ENCODE measurements around the gene ZEB1.

Gene ZEB1

GRCh38 chr10:31319602-31320549, 860 bp downstream of the ZEB1 start:
- CTCF ChIA-PET = interaction anchor here (1.7 kb wide), 1 partner anchor 9 kb away, joined by 3 read pairs; no protein-coding TSS in a partner anchor
- DNase-seq (ENCODE audit: low read depth, low spot score) = no peak
- TF ChIP-seq CTCF (IDR thresholded peaks at IDR 0.05; ENCODE audit: insufficient read depth, low read length, missing control alignments) = no peak
- POLR2A ChIA-PET = no interaction called here
- peak overlapping the region; percentile 83 for H3K4me3 ChIP-seq (ENCODE audit: low read depth, low read length)

- POLR2A ChIA-PET = no interaction called here
- DNase-seq (ENCODE audit: low read depth, low spot score) = no peak
Observed at GRCh38 chr10:31320550-31321211, 1.7 kb downstream of the ZEB1 start.

DNA sequence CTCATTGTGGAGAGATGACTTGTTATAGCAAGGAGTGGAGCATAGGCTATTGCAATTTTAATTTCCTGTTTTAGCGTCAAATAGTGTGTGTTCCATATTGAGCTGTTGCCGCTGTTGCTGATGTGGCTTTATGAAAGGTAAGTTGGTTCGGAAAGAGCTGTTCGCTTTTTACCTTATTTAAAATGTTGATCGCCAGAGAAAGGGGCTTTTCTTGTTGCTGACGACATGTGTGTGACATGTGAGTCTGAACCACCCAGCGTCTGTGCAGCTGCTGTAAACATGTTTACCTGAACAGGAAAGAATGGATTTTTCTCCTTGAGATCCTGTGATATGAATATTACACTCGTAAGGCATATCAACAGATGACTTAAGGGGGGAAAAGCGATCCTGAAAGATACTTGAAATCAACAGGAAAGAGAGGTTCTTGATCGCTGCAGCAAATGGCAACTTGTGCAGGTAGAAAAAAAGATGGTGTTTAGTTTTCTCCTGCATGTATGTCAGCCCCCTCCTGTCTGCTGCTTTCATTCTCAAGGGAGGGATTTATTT, 2.5 kb downstream of the ZEB1 start:
- ChIA-PET POLR2A (no interaction called here), CTCF (interaction anchor here (0.7 to 1.1 kb wide), 4 partner anchors 18 to 538 kb away, joined by 3 to 4 read pairs (median 3); no protein-coding TSS in a partner anchor)
- H3K4me3 ChIP-seq (ENCODE audit: low read depth, low read length) = peak overlapping the region; percentile 83
- TF ChIP-seq CTCF (IDR thresholded peaks at IDR 0.05; ENCODE audit: insufficient read depth, low read length, missing control alignments) = no peak
- DNase-seq (ENCODE audit: low read depth, low spot score) = no peak

More at GRCh38 chr10:31320550-31321211, 1.7 kb downstream of the ZEB1 start:
- H3K4me3 ChIP-seq (ENCODE audit: low read depth, low read length) = peak overlapping the region; percentile 83
- no peak for TF ChIP-seq CTCF (IDR thresholded peaks at IDR 0.05; ENCODE audit: insufficient read depth, low read length, missing control alignments)
- CTCF ChIA-PET = interaction anchor here (0.7 to 1.1 kb wide), 4 partner anchors 19 to 537 kb away, joined by 3 to 4 read pairs (median 3); no protein-coding TSS in a partner anchor

DNA sequence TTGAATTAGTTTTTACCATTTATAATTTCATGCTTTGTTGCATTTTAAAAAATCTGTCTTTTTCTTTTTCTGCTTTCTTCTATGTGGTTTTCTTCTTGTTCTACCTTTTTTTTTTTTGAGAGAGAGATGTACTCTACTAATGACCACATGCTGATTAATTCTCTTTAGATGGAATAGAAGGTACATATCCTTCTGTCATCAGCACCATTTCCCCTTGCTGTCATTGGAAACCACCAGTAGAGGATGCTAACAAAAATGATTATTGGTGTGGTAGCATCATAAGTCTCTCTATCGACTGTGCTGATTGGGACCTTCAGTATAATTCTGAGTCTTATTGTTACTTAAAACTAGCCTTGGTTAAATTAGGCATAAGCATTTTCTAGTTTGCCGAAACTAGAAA, 3.6 kb downstream of the ZEB1 start:
- H3K4me3 ChIP-seq (ENCODE audit: low read depth, low read length) = peak overlapping the region; percentile 16; the same call in 1 of the 2 replicates
- peak; percentile 27 for TF ChIP-seq CTCF (IDR thresholded peaks at IDR 0.05; ENCODE audit: insufficient read depth, low read length, missing control alignments)
- no peak for DNase-seq (ENCODE audit: low read depth, low spot score)
- CTCF ChIA-PET = no interaction called here
- POLR2A ChIA-PET = no interaction called here

DNA sequence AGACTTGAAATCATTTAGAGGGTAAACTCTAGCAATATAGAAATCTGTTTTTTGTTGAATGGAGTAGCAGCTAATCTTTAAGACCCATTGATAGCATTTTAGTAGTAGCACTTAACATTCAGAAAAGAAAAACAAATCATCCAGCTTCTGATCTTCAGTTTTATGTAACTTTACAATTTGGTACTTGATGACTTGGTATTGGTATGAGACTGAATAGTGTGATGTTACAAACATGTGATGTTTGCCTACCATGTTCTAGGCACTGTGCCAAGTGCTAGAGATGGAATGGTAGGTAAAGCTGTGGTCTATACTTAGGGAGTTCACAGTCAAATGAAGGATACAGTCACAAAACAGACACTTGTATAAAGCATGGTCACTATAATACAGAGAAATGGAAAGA, 21.3 kb downstream of the ZEB1 start:
- no peak overlapping the region for H3K4me3 ChIP-seq (ENCODE audit: low read depth, low read length)
- no peak for TF ChIP-seq CTCF (IDR thresholded peaks at IDR 0.05; ENCODE audit: insufficient read depth, low read length, missing control alignments)
- ChIA-PET POLR2A (no interaction called here), CTCF (no interaction called here)
- DNase-seq (ENCODE audit: low read depth, low spot score) = no peak

GRCh38 chr10:31341552-31341951, 22.5 kb downstream of the ZEB1 start:
- CTCF ChIA-PET = no interaction called here
- no peak for DNase-seq (ENCODE audit: low read depth, low spot score)
- TF ChIP-seq CTCF (IDR thresholded peaks at IDR 0.05; ENCODE audit: insufficient read depth, low read length, missing control alignments) = no peak
- POLR2A ChIA-PET = no interaction called here
- no peak overlapping the region for H3K4me3 ChIP-seq (ENCODE audit: low read depth, low read length)
